Osteocyte (in vitro differentiated cells): Measurements from ENCODE around the gene ANGPTL4. TPM values are rescaled to one million over a fixed set of nuclear protein-coding genes. Genes with fewer than 3 reads are reported as not detected.

ENCODE experiments used
- DNase-seq: peaks from one replicate; pipeline ENCODE4 v3.0.0; 2021; ENCODE audit warnings: mixed read lengths; ENCODE audit not compliant: unreplicated experiment; ENCODE audit errors: extremely low spot score
- H3K27ac Mint-ChIP-seq: one replicate; pipeline ENCODE4 v1.8.0; 2021; ENCODE audit warnings: mild to moderate bottlenecking, mixed read lengths; ENCODE audit not compliant: unreplicated experiment
- H3K27me3 Mint-ChIP-seq: one replicate; pipeline ENCODE4 v1.8.0; 2021; ENCODE audit warnings: mixed read lengths; ENCODE audit not compliant: unreplicated experiment
- H3K36me3 Mint-ChIP-seq: one replicate; pipeline ENCODE4 v1.8.0; 2021; ENCODE audit warnings: mixed read lengths; ENCODE audit not compliant: unreplicated experiment
- H3K4me1 Mint-ChIP-seq: one replicate; pipeline ENCODE4 v1.8.0; 2021; ENCODE audit warnings: mixed read lengths; ENCODE audit not compliant: unreplicated experiment
- H3K4me3 Mint-ChIP-seq: one replicate; pipeline ENCODE4 v1.8.0; 2021; ENCODE audit warnings: mild to moderate bottlenecking, moderate library complexity, mixed read lengths; ENCODE audit not compliant: unreplicated experiment
- H3K9me3 Mint-ChIP-seq: one replicate; pipeline ENCODE4 v1.8.0; 2021; ENCODE audit warnings: mixed read lengths; ENCODE audit not compliant: unreplicated experiment
- total RNA-seq: library from RNA; stranded (reverse); gene quantifications from 2 replicates; pipeline ENCODE4 v1.2.1, GENCODE V29; 2021
- TF ChIP-seq, protein P1 (sequence below): fragments of 200-600 bp; sonication (generic); IDR thresholded peaks from 2 replicates; pipeline ENCODE4 v1.5.0; 2021; ENCODE audit warnings: antibody characterized with exemption, mild to moderate bottlenecking, moderate library complexity

ANGPTL4 gene
- total RNA-seq, 1 donor from 2014 or later: 8.6 TPM

DNA sequence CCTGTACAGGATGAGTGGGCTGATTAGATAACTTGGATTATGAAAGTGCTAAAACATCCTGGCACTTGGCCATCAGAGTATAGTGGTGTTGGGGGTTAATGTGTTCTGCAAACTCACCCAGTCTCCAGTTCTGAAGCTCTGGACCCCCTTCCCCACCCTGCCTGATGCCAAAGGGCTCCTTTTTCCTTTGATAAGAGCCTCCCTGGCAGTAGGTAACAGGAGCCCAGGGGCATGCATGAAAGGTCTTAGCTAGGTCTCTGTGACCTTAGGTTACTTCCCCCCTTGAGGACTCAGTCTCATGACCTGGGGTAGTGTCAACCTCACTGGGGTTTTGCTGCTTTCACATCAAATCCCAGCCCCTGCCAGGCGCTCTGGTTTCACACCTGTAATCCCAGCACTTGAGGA is 40.2 kb upstream of the ANGPTL4 start:
- Mint-ChIP-seq H3K27me3 (peaks cover 5% of the 10 kb centered on the region), H3K27ac (no peak overlapping the region)

DNA sequence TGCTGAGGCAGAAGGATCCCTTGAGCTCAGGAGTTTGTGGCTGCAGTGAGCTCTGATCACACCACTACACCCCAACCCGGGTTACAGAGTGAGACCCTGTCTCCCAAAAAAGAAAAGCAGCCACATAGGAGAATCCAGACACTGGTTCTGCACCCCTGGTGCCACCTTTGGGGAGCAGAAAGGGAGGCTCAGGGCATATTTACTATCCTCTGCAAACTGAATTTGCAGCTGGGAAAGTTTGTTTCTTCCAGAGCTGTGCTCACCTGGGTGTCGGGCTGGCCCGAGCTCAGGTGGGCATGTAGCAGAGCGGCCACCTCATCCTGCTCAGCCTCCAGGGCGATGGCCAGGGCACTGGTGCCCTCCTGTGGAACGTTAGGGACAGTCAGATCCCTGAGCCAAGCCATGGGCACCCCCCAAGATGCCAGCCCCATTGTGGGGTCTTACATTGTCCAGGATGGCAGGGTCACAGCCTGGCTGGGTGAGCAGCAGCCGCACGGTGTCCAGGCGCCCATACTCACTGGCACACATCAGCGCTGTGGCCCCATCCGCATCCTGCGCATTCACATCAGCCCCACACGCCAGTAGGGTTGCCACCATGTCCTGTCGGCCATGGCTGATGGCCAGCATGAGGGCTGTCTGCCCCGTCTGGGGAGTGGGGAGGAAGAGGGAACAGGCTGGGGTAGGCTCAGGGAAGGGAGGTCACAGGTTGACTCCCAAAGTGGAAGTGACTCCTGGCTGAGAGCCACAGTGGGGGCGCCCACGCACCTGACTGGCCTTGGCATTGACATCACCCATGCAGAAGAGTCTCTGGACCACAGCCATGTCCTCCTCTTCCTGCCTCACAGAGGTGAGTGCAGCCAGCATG is 39.5 kb upstream of the ANGPTL4 start:
- H3K36me3 Mint-ChIP-seq: peaks cover 8% of the 10 kb centered on the region
- H3K27ac Mint-ChIP-seq: no peak overlapping the region
- H3K27me3 Mint-ChIP-seq: peaks cover 5% of the 10 kb centered on the region
- no peak for DNase-seq
- H3K4me3 Mint-ChIP-seq: no peak overlapping the region
- no peaks in the 10 kb centered on the region for H3K9me3 Mint-ChIP-seq
- peaks cover 31% of the 10 kb centered on the region for H3K4me1 Mint-ChIP-seq
- TF ChIP-seq, protein P1, sequence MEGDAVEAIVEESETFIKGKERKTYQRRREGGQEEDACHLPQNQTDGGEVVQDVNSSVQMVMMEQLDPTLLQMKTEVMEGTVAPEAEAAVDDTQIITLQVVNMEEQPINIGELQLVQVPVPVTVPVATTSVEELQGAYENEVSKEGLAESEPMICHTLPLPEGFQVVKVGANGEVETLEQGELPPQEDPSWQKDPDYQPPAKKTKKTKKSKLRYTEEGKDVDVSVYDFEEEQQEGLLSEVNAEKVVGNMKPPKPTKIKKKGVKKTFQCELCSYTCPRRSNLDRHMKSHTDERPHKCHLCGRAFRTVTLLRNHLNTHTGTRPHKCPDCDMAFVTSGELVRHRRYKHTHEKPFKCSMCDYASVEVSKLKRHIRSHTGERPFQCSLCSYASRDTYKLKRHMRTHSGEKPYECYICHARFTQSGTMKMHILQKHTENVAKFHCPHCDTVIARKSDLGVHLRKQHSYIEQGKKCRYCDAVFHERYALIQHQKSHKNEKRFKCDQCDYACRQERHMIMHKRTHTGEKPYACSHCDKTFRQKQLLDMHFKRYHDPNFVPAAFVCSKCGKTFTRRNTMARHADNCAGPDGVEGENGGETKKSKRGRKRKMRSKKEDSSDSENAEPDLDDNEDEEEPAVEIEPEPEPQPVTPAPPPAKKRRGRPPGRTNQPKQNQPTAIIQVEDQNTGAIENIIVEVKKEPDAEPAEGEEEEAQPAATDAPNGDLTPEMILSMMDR: no peak

More for the DNA sequence above, 40.2 kb upstream of the ANGPTL4 start:
- Mint-ChIP-seq H3K36me3 (peaks cover 8% of the 10 kb centered on the region), H3K9me3 (no peaks in the 10 kb centered on the region), H3K4me1 (peaks cover 34% of the 10 kb centered on the region), H3K4me3 (no peak overlapping the region)
- TF ChIP-seq, protein P1: no peak
- no peak for DNase-seq

DNA sequence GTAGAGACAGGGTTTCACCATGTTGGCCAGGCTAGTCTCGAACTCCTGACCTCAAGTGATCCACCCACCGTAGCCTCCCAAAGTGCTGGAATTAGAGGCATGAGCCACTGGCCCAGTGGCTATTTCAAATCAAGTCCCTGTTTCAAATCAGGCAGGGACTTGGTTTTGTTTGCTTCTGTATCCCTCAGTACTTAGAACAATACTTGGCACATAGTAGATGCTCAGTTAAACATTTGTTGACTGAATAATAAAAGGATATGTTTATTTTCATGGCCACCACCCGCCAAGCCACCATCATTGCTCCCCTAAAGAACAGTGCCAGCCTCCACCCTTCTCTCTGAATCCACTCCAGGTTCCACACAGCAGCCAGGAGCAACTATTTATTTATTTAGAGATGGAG is 38.5 kb upstream of the ANGPTL4 start:
- Mint-ChIP-seq H3K27me3 (peaks cover 7% of the 10 kb centered on the region), H3K27ac (no peak overlapping the region), H3K36me3 (peaks cover 8% of the 10 kb centered on the region), H3K4me3 (no peak overlapping the region), H3K9me3 (no peaks in the 10 kb centered on the region), H3K4me1 (peaks cover 22% of the 10 kb centered on the region)
- TF ChIP-seq, protein P1: no peak
- no peak for DNase-seq

DNA sequence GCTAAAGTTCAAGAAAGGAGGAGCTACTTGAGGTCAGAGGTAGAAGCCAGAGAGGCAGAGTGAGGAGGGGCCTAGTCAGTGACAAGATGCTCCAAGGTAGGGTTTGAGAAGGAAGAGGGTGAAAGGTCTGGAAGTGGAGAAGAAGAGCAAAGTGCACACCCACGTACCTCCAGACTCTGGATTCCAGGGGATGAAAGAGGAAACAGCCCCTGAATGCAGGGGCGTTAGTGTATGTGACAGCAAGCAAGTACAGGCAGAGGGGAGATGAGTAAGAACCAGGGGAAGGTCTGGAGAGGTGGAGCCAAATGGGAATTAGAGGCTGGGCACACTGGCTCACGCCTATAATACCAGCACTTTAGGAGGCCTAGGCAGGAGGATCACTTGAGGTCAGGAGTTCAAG is 34.0 kb upstream of the ANGPTL4 start:
- no peak for DNase-seq
- Mint-ChIP-seq H3K4me1 (peaks cover 2% of the 10 kb centered on the region), H3K27me3 (peaks cover 18% of the 10 kb centered on the region), H3K27ac (no peak overlapping the region), H3K4me3 (no peak overlapping the region), H3K9me3 (no peaks in the 10 kb centered on the region), H3K36me3 (no peaks in the 10 kb centered on the region)
- TF ChIP-seq, protein P1: no peak

DNA sequence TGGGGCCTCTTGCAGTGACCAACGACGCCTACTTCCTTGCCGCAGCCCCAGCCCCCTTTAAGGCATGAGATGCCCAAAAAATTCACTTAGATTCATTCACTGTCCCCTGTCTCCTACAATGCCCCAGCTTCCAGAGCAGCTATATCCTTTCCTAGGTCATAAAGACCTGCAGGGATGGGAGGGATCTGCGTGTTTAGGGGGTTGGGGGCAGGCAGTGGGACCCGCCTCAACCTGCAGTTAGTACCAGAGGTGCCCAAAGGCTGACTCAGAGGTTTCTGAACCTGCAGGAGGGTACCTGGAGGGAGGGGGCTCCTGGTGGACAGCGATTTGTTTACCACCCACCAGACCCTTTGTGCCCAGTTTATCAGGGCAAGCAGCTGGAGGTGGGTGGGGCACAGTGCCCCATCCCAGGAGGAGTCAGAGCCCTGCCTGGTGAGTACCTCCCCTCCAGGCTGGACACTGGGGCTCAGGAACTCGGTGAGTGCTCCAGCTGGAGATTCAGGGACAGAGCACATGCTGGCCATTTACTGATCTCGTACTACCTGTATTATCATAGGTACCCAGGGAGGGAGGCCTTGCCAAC is 32.6 kb upstream of the ANGPTL4 start:
- H3K4me3 Mint-ChIP-seq: no peak overlapping the region
- no peak overlapping the region for H3K27ac Mint-ChIP-seq
- H3K4me1 Mint-ChIP-seq: peaks cover 2% of the 10 kb centered on the region
- DNase-seq: no peak
- TF ChIP-seq, protein P1: no peak
- H3K36me3 Mint-ChIP-seq: no peaks in the 10 kb centered on the region
- peaks cover 24% of the 10 kb centered on the region for H3K27me3 Mint-ChIP-seq
- H3K9me3 Mint-ChIP-seq: no peaks in the 10 kb centered on the region
